ENCODE results near the gene ADH6.

ADH6 gene

DNA sequence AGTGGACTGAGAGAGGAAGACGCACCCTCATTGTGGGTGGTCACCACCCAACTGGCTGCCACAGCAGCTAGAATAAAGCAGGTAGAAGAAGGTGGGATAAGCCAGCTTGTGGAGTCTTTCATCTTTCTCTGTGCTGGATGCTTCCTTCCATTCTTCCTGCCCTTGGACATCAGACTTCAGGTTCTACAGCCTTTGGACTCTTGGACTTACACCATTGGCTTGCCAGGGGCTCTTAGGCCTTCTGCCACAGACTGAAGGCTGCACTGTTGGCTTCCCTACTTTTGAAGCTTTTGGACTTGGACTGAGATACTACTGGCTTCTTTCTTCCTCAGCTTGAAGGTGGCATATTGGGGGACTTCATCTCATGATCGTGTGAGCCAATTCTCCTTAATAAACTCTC is 33.5 kb downstream of the ADH6 start:
- no peak for ATAC-seq

DNA sequence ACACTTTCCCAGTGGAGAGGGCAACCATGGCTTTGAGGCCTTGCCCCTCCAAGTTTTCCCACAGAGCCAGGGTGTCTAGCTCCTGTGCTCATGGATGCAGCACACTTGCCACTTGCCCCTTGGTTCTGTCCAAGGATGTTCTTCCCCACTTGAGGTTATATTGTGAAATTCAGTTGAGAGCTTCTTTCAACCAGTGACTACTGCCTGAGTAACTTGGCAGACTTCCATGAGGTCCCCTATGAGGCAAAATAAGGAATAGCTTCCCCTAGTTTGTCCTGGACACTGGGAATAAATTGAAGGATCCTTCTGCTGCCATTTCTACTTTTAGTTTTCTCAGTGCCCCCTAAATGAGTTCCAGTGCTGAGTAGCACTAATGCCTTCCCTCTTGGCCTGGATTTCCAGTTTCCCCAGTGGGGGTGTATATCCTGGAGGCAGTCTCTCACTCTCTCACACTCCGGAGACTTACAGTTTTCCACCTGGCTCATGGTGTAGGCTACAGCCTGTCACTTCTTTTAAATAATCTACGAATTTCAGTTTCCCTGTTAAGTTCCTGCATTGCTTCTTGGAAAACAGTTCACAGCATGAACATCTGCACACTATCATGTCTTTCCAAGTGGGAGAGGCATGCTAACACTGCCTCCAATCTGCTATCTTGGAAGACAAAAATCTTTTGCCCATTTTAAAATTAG is 38.5 kb downstream of the ADH6 start:
- no peak for TF ChIP-seq CSDC2 (CRISPR knock-in tag; IDR thresholded peaks at IDR 0.05)
- TF ChIP-seq ZFP30 (CRISPR knock-in tag; IDR thresholded peaks at IDR 0.05): no peak
- TF ChIP-seq TOX (CRISPR knock-in tag; IDR thresholded peaks at IDR 0.05; ENCODE audit: borderline replicate concordance): no peak
- no peak for TF ChIP-seq ZFP3 (CRISPR knock-in tag; IDR thresholded peaks at IDR 0.05)
- no peak for TF ChIP-seq ZNF70 (CRISPR knock-in tag; IDR thresholded peaks at IDR 0.05)
- no peak for ATAC-seq

More for the DNA sequence above, 33.5 kb downstream of the ADH6 start:
- TF ChIP-seq, protein P1, sequence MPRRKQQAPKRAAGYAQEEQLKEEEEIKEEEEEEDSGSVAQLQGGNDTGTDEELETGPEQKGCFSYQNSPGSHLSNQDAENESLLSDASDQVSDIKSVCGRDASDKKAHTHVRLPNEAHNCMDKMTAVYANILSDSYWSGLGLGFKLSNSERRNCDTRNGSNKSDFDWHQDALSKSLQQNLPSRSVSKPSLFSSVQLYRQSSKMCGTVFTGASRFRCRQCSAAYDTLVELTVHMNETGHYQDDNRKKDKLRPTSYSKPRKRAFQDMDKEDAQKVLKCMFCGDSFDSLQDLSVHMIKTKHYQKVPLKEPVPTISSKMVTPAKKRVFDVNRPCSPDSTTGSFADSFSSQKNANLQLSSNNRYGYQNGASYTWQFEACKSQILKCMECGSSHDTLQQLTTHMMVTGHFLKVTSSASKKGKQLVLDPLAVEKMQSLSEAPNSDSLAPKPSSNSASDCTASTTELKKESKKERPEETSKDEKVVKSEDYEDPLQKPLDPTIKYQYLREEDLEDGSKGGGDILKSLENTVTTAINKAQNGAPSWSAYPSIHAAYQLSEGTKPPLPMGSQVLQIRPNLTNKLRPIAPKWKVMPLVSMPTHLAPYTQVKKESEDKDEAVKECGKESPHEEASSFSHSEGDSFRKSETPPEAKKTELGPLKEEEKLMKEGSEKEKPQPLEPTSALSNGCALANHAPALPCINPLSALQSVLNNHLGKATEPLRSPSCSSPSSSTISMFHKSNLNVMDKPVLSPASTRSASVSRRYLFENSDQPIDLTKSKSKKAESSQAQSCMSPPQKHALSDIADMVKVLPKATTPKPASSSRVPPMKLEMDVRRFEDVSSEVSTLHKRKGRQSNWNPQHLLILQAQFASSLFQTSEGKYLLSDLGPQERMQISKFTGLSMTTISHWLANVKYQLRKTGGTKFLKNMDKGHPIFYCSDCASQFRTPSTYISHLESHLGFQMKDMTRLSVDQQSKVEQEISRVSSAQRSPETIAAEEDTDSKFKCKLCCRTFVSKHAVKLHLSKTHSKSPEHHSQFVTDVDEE (CRISPR knock-in tag; IDR thresholded peaks at IDR 0.05): no peak
- TF ChIP-seq OSR1 (CRISPR knock-in tag; IDR thresholded peaks at IDR 0.05) (no peak), CSDC2 (CRISPR knock-in tag; IDR thresholded peaks at IDR 0.05) (no peak)

DNA sequence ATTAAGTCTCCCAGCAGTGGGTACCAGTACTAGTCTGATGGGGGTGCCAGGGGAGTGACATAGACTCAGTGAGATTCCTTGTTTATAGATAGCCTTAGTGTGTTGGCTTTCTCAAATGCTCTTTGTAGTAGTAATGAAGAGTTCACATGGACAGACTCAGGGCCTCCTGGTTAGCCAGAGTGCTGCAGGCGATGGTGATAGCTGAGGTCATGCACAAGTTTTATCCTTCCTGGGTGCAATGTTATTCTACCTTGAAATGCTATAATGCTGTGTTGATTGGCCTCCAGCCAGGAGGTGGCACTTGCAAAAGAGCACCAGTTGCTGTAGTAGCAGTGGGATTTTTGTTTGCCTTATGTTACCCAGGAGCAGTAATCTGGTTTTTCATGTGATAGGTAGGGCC is 39.4 kb downstream of the ADH6 start:
- ATAC-seq: no peak

More for the DNA sequence above, 39.4 kb downstream of the ADH6 start:
- no peak for TF ChIP-seq BACH2 (CRISPR knock-in tag; IDR thresholded peaks at IDR 0.05; ENCODE audit: borderline replicate concordance)
- TF ChIP-seq ZFP3 (CRISPR knock-in tag; IDR thresholded peaks at IDR 0.05): no peak
- TF ChIP-seq RARB (CRISPR knock-in tag; IDR thresholded peaks at IDR 0.05): no peak
- TF ChIP-seq ZNF70 (CRISPR knock-in tag; IDR thresholded peaks at IDR 0.05): no peak
- no peak for TF ChIP-seq GLIS3 (CRISPR knock-in tag; IDR thresholded peaks at IDR 0.05)
- TF ChIP-seq ARNTL (CRISPR knock-in tag; IDR thresholded peaks at IDR 0.05; ENCODE audit: borderline replicate concordance, low read depth): no peak
- TF ChIP-seq ZC3H10 (CRISPR knock-in tag; IDR thresholded peaks at IDR 0.05): no peak
- TF ChIP-seq, protein P1 (CRISPR knock-in tag; IDR thresholded peaks at IDR 0.05): no peak
- TF ChIP-seq ZNF565 (CRISPR knock-in tag; conservative IDR thresholded peaks at IDR 0.05; ENCODE audit: low read depth): no peak
- TF ChIP-seq ISL1 (CRISPR knock-in tag; IDR thresholded peaks at IDR 0.05): no peak
- TF ChIP-seq SNAI2 (CRISPR knock-in tag; IDR thresholded peaks at IDR 0.05): no peak
- no peak for TF ChIP-seq ZFP30 (CRISPR knock-in tag; IDR thresholded peaks at IDR 0.05)
- TF ChIP-seq ZNF8 (CRISPR knock-in tag; IDR thresholded peaks at IDR 0.05): no peak
- TF ChIP-seq ESRRG (CRISPR knock-in tag; IDR thresholded peaks at IDR 0.05): no peak
- TF ChIP-seq, protein P2, sequence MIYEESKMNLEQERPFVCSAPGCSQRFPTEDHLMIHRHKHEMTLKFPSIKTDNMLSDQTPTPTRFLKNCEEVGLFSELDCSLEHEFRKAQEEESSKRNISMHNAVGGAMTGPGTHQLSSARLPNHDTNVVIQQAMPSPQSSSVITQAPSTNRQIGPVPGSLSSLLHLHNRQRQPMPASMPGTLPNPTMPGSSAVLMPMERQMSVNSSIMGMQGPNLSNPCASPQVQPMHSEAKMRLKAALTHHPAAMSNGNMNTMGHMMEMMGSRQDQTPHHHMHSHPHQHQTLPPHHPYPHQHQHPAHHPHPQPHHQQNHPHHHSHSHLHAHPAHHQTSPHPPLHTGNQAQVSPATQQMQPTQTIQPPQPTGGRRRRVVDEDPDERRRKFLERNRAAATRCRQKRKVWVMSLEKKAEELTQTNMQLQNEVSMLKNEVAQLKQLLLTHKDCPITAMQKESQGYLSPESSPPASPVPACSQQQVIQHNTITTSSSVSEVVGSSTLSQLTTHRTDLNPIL (CRISPR knock-in tag; IDR thresholded peaks at IDR 0.05; ENCODE audit: low read depth): no peak
- no peak for TF ChIP-seq PPARA (CRISPR knock-in tag; IDR thresholded peaks at IDR 0.05; ENCODE audit: borderline replicate concordance)
- TF ChIP-seq CSDC2 (CRISPR knock-in tag; IDR thresholded peaks at IDR 0.05): no peak
- TF ChIP-seq, protein P3, sequence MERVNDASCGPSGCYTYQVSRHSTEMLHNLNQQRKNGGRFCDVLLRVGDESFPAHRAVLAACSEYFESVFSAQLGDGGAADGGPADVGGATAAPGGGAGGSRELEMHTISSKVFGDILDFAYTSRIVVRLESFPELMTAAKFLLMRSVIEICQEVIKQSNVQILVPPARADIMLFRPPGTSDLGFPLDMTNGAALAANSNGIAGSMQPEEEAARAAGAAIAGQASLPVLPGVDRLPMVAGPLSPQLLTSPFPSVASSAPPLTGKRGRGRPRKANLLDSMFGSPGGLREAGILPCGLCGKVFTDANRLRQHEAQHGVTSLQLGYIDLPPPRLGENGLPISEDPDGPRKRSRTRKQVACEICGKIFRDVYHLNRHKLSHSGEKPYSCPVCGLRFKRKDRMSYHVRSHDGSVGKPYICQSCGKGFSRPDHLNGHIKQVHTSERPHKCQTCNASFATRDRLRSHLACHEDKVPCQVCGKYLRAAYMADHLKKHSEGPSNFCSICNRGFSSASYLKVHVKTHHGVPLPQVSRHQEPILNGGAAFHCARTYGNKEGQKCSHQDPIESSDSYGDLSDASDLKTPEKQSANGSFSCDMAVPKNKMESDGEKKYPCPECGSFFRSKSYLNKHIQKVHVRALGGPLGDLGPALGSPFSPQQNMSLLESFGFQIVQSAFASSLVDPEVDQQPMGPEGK (CRISPR knock-in tag; IDR thresholded peaks at IDR 0.05; ENCODE audit: borderline replicate concordance): no peak
- no peak for TF ChIP-seq OSR1 (CRISPR knock-in tag; IDR thresholded peaks at IDR 0.05)
- TF ChIP-seq, protein P4, sequence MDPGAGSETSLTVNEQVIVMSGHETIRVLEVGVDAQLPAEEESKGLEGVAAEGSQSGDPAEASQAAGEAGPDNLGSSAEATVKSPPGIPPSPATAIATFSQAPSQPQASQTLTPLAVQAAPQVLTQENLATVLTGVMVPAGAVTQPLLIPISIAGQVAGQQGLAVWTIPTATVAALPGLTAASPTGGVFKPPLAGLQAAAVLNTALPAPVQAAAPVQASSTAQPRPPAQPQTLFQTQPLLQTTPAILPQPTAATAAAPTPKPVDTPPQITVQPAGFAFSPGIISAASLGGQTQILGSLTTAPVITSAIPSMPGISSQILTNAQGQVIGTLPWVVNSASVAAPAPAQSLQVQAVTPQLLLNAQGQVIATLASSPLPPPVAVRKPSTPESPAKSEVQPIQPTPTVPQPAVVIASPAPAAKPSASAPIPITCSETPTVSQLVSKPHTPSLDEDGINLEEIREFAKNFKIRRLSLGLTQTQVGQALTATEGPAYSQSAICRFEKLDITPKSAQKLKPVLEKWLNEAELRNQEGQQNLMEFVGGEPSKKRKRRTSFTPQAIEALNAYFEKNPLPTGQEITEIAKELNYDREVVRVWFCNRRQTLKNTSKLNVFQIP (CRISPR knock-in tag; IDR thresholded peaks at IDR 0.05; ENCODE audit: borderline replicate concordance, low read depth): no peak
